ENCODE measurements around the gene KRTAP13-1. TPM values are rescaled to one million over a fixed set of nuclear protein-coding genes. Genes with fewer than 3 reads are reported as not detected.

KRTAP13-1 gene, protein sequence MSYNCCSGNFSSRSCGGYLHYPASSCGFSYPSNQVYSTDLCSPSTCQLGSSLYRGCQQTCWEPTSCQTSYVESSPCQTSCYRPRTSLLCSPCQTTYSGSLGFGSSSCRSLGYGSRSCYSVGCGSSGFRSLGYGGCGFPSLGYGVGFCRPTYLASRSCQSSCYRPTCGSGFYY
- not detected for total RNA-seq

DNA sequence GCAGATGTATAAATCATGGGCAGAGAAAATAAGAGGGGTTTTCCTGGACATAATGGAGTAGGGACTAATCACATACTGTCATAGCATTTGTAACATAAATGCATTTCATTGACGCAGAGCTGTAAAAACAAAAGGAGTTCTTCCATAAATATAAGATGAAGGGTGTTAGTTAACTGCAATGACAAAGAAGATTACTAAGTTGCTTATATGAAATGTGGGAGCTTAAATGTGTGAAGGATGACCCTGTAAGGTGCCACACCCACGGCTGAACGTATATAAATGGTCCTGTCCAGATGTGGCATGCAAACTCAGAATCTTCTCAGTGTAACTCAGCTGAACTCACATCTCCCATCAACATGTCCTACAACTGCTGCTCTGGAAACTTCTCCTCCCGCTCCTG, at the start of gene KRTAP13-1:
Gene KRTAP13-1, plus strand, starts transcription at position 301 of the 400 bp plus-strand sequence. Its CDS starts 56 bp downstream, at position 357.
- H3K9me3 Mint-ChIP-seq: no peaks in the 10 kb centered on the region

DNA sequence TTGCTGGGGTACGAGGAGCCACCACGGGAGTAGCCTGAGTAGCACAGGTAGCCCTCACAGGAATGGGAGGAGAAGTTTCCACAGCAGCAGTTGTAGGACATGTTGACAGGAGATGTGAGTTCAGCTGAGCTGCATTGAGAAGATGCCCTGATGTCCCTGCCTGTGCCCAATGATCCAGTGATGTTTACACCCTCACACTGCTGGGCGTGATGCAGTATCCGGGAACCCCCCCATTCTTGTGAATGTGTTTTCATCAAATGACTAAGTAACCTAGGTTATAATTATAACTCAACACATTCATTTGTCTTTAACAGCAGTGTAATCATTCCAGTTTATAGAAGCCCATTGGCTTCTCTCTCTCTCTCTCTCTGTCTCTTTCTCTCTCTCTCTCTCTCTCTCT, 47.3 kb upstream of the KRTAP13-1 start, which contains the start of gene KRTAP23-1:
Gene KRTAP23-1, minus strand, starts transcription at position 101 of the 400 bp plus-strand sequence. Its CDS starts 0 bp downstream, at position 101.
- Mint-ChIP-seq H3K4me1 (ENCODE audit: low read depth) (no peaks in the 10 kb centered on the region), H3K36me3 (no peaks in the 10 kb centered on the region), H3K27me3 (peaks cover 2% of the 10 kb centered on the region), H3K27ac (no peak within 1 kb of the TSS), H3K9me3 (no peaks in the 10 kb centered on the region), H3K4me3 (no peak within 1 kb of the TSS)
- DNase-seq: no peak
- intact Hi-C loops (cut with micrococcal nuclease): no loop called here
- CTCF ChIA-PET: no interaction called here
- POLR2A ChIA-PET: no interaction called here

More for the DNA sequence above, at the start of gene KRTAP13-1:
- CTCF ChIA-PET: no interaction called here
- no peaks in the 10 kb centered on the region for H3K36me3 Mint-ChIP-seq
- no peaks in the 10 kb centered on the region for H3K4me1 Mint-ChIP-seq (ENCODE audit: low read depth)
- H3K27me3 Mint-ChIP-seq: peaks cover 5% of the 10 kb centered on the region
- POLR2A ChIA-PET: no interaction called here
- no peak within 1 kb of the TSS for H3K27ac Mint-ChIP-seq
- DNase-seq: no peak
- no peak within 1 kb of the TSS for H3K4me3 Mint-ChIP-seq
- intact Hi-C loops (cut with micrococcal nuclease): no loop called here

DNA sequence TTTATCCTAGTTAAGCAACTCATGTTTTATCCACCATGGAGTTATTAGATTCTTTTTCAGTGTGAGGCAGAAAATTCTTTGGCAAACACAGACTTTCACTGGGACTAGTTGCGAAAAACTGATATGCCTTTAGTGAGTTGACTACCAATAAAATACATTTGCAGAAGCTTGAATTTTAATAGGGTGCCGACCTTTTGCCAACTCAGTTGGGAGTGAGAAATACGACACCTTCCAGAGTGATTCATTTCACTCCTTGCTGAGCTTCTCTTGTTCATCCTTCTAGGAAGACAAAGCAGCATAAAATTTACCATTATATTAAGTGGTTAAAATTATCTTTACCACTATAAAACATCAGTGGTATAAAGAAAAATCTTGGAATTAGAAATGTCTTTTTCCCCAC, 46.3 kb upstream of the KRTAP13-1 start:
- CTCF ChIA-PET: interaction anchor here (1.1 kb wide), 1 partner anchor 10 kb away, joined by 3 read pairs; no protein-coding TSS in a partner anchor
- H3K27me3 Mint-ChIP-seq: peaks cover 2% of the 10 kb centered on the region

DNA sequence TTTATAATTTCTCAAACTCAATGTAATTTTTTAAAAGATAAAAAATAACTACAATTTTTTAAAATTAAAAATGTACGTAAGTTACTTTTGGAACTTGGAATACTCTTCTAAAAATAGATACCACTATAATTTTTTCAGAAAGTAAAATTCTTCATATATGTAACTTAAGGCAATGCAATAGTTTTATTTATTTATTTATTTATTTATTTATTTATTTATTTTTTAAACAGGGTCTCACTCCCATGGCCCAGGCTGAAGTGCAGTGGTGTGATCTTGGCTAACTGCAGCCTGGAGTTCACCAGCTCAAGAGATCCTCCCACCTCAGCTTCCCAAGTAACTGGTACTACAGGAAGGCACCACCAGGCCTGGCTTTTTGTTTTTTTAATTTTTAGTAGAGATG, 44.3 kb upstream of the KRTAP13-1 start:
- DNase-seq: no peak
- peaks cover 4% of the 10 kb centered on the region for H3K27me3 Mint-ChIP-seq
- ChIA-PET POLR2A (no interaction called here), CTCF (no interaction called here)
- H3K9me3 Mint-ChIP-seq: no peaks in the 10 kb centered on the region
- H3K36me3 Mint-ChIP-seq: no peaks in the 10 kb centered on the region
- intact Hi-C loops (cut with micrococcal nuclease): no loop called here
- no peaks in the 10 kb centered on the region for H3K4me1 Mint-ChIP-seq (ENCODE audit: low read depth)
- no peak overlapping the region for H3K4me3 Mint-ChIP-seq
- no peak overlapping the region for H3K27ac Mint-ChIP-seq

More for the DNA sequence above, 46.3 kb upstream of the KRTAP13-1 start:
- intact Hi-C loops (cut with micrococcal nuclease): no loop called here
- DNase-seq: no peak
- POLR2A ChIA-PET: no interaction called here
- Mint-ChIP-seq H3K4me1 (ENCODE audit: low read depth) (no peaks in the 10 kb centered on the region), H3K27ac (no peak overlapping the region), H3K4me3 (no peak overlapping the region), H3K36me3 (no peaks in the 10 kb centered on the region), H3K9me3 (no peaks in the 10 kb centered on the region)

DNA sequence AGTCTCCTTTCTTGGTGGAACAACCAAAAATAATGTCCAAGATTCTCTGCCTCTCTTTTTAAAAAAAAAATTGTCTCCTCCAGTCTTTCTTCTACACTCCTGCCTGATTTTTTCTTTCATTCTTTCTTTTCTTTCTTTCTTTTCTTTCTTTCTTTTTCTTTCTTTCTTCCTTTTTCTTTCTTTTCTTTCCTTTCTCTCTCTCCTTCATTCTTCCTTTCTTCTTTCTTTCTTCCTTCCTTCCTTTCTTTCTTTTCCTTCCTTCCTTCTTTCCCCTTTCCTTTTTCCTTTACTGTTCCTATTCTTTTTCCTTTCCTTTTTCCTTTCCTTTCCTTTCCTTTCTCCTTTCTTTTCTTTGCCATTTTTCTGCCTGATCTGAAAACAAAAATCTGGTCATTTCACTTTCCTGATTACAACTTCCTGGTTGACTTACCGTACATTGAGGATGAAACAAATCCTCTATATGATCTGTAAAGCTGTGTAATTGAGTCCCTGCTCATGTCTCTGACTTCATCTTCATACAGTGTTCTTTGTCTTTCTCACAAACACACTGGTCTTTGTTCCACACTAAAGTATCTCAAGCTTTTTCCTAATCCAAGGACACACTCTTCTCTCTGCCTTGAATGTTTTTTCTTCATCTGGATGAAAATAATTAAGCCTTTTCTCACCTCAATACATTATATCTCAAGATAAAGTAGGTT, 41.4 kb upstream of the KRTAP13-1 start:
- Mint-ChIP-seq H3K36me3 (no peaks in the 10 kb centered on the region), H3K4me1 (ENCODE audit: low read depth) (no peaks in the 10 kb centered on the region), H3K9me3 (no peaks in the 10 kb centered on the region), H3K4me3 (no peak overlapping the region), H3K27me3 (peaks cover 4% of the 10 kb centered on the region), H3K27ac (no peak overlapping the region)
- POLR2A ChIA-PET: no interaction called here
- no peak for DNase-seq
- CTCF ChIA-PET: no interaction called here
- intact Hi-C loops (cut with micrococcal nuclease): no loop called here

DNA sequence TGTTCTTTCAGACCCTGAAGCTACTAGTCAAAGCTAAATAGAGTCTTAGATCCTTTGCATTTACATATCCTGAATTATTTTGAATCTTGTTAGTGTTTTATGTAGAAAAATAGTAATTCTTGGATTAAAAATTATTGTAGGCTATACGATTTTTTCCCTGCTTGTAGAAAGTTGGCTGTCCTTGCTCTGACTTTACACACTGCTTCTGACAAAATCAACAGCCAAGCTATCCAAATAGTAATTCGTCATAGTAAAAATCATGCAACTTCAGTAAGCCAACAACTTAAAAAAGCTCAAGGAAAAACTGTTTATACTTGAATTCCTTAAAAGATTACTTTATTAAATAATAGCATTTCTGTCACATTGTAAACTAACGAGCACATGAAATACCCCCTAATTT, 39.9 kb upstream of the KRTAP13-1 start:
- no peak overlapping the region for H3K27ac Mint-ChIP-seq
- ChIA-PET CTCF (interaction anchor here (0.7 kb wide), 1 partner anchor 15 kb away, joined by 5 read pairs; no protein-coding TSS in a partner anchor), POLR2A (no interaction called here)
- H3K27me3 Mint-ChIP-seq: peaks cover 4% of the 10 kb centered on the region
- H3K36me3 Mint-ChIP-seq: no peaks in the 10 kb centered on the region
- H3K4me1 Mint-ChIP-seq (ENCODE audit: low read depth): no peaks in the 10 kb centered on the region
- intact Hi-C loops (cut with micrococcal nuclease): no loop called here
- H3K9me3 Mint-ChIP-seq: no peaks in the 10 kb centered on the region
- DNase-seq: no peak
- H3K4me3 Mint-ChIP-seq: no peak overlapping the region

DNA sequence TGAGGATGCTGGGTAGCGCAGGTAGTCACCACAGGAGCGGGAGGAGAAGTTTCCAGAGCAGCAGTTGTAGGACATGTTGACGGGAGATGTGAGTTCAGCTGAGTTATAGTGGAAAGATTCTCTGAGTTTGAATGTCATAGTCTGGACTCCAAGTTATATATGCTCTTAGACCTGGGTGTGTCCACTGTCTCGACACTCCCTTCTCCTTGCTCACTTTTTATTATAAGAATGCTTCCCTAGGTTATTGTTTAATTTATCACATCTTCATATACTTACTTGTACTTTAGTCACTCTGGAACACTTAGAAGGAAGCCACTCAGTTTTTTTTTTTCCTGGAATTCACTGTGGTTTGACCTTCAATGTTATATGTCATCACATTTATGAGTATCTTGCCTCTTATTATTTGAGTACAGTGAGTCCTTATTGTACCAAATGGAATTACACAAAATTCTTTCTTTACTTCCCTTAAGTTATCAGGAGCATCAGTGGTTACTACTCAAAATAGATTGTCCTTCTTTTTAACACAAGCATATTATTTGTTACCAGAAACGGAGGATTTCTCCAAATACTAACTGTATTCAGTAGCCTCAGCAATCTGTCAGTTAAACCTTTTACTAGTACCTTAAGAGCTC, 23.6 kb upstream of the KRTAP13-1 start, which contains the start of gene KRTAP13-2:
Gene KRTAP13-2, minus strand, starts transcription at position 133 of the 632 bp plus-strand sequence. Its CDS starts 58 bp downstream, at position 75.
- POLR2A ChIA-PET: no interaction called here
- Mint-ChIP-seq H3K4me1 (ENCODE audit: low read depth) (no peaks in the 10 kb centered on the region), H3K27ac (no peak within 1 kb of the TSS), H3K27me3 (no peaks in the 10 kb centered on the region), H3K4me3 (no peak within 1 kb of the TSS), H3K36me3 (no peaks in the 10 kb centered on the region), H3K9me3 (no peaks in the 10 kb centered on the region)
- intact Hi-C loops (cut with micrococcal nuclease): no loop called here
- CTCF ChIA-PET: no interaction called here
- DNase-seq: no peak

DNA sequence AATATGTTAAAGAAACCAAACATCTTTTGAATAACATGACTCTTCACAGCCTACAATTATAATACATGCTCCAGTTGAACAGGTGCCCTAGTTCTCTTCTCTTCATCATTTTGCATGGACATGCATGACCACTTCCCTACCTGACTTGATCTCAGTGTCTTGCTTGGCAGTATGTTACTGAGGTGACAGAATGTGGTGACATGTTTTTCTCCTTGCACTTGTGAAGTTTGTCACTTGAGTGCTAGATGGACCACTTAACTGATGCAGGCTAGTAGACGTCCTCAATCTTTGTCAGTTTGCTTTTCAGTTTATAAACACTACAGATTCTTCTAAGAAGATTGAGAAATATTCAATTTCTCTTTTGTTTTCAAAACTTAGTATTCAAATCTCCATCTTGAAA, 13.6 kb upstream of the KRTAP13-1 start:
- POLR2A ChIA-PET: no interaction called here
- intact Hi-C loops (cut with micrococcal nuclease): no loop called here

DNA sequence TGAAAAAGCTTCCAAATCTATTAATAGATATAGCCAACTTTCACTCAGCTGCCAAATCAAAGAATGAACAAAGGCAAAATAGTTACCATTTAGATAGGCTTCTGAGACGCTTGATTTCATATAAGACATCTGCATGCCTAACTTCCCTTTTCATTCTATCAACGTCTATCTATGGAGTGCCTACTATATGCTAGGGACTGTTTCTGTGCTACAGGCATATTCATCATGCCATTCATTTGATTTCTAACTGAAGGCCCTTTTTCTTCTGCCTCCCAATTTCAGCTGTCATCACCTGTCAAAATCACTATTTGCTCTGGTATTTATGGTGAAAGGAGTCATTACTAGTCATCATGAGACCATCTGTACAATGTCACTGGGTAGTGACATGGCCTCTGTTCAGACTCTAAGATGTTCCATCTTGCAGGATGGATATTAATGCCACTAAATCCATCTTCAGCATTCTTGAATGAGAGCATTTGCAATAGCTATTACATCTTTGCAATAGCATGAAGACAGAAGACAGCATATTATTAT, 4.3 kb upstream of the KRTAP13-1 start:
- CTCF ChIA-PET: no interaction called here

More for the DNA sequence above, 13.6 kb upstream of the KRTAP13-1 start:
- CTCF ChIA-PET: no interaction called here
- H3K9me3 Mint-ChIP-seq: no peaks in the 10 kb centered on the region
- no peak overlapping the region for H3K4me3 Mint-ChIP-seq
- H3K27ac Mint-ChIP-seq: no peak overlapping the region
- H3K27me3 Mint-ChIP-seq: peaks cover 1% of the 10 kb centered on the region
- no peak for DNase-seq
- H3K4me1 Mint-ChIP-seq (ENCODE audit: low read depth): no peaks in the 10 kb centered on the region
- no peaks in the 10 kb centered on the region for H3K36me3 Mint-ChIP-seq

DNA sequence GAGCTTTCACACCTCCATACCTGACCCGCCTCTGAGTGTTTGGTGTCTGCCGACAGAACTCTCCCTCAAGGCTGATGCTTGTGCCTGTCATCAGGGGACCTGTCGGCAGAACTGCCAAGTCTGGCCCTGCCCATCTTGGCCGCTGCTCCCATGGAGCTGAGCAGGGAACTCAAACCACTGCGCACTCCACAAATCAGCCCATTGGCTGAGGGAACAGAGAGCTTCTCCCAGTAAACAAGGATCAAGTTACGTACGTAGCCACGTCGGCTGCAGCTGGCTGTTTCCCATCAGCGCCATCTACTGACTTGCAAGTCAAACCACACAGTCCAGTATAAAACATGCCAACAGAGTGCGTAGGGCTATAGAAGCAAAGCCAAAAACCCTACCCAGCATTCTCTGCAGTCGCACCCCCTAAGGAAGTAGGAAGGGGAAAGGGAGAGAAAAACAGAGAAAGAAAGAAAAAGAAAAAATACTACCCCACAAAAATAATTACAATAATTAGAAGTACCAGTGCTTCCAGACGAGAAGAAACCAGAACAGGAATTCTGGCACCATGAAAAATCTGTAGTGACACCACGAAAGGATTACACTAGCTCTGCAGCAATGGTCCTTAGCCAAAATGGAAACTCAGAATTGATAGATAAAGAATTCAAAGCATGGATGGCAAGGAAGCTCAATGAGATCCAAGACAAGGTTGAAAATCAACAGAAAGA, 13.1 kb downstream of the KRTAP13-1 start:
- Mint-ChIP-seq H3K4me1 (ENCODE audit: low read depth) (no peaks in the 10 kb centered on the region), H3K9me3 (peaks cover 8% of the 10 kb centered on the region), H3K4me3 (no peak overlapping the region), H3K36me3 (no peaks in the 10 kb centered on the region), H3K27me3 (peaks cover 4% of the 10 kb centered on the region), H3K27ac (no peak overlapping the region)
- ChIA-PET POLR2A (interaction anchor here (0.6 kb wide), 1 partner anchor 64 kb away, joined by 3 read pairs; no protein-coding TSS in a partner anchor), CTCF (interaction anchor here (1.1 kb wide), 1 partner anchor 24 kb away, joined by 3 read pairs; no protein-coding TSS in a partner anchor)
- peak; percentile 10 for DNase-seq
- intact Hi-C loops (cut with micrococcal nuclease): loop anchor here (2.0 kb wide), 1 partner anchor 68 kb away; no protein-coding TSS in a partner anchor

More for the DNA sequence above, 4.3 kb upstream of the KRTAP13-1 start:
- no peak overlapping the region for H3K4me3 Mint-ChIP-seq
- no peaks in the 10 kb centered on the region for H3K4me1 Mint-ChIP-seq (ENCODE audit: low read depth)
- H3K9me3 Mint-ChIP-seq: peaks cover 4% of the 10 kb centered on the region
- no peaks in the 10 kb centered on the region for H3K36me3 Mint-ChIP-seq
- DNase-seq: no peak
- H3K27ac Mint-ChIP-seq: no peak overlapping the region
- intact Hi-C loops (cut with micrococcal nuclease): no loop called here
- no peaks in the 10 kb centered on the region for H3K27me3 Mint-ChIP-seq
- POLR2A ChIA-PET: no interaction called here

DNA sequence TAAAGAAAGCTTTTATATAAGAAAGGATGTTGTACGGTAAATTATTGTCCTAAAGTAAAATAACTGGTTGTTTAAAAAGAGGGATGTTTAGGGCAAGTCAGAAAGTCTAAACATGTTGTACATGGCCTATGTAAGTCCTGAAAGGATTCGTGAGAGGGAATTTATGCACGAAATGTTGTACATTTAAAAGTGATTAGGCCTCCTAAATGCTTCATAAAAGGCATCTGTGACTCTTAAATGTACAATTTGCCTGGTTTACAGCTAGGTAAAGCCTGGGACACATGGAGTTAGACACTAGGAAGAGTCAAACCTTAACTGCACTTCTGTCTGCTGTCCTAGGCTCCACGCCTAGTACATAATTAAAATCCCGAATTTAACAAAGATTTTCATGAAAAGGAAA, 20.2 kb downstream of the KRTAP13-1 start:
- ChIA-PET POLR2A (no interaction called here), CTCF (interaction anchor here (0.6 kb wide), 1 partner anchor 18 kb away, joined by 3 read pairs; no protein-coding TSS in a partner anchor)
- intact Hi-C loops (cut with micrococcal nuclease): no loop called here
- no peak for DNase-seq
- Mint-ChIP-seq H3K36me3 (no peaks in the 10 kb centered on the region), H3K4me1 (ENCODE audit: low read depth) (no peaks in the 10 kb centered on the region), H3K27ac (no peak overlapping the region), H3K27me3 (no peaks in the 10 kb centered on the region), H3K4me3 (no peak overlapping the region), H3K9me3 (peaks cover 2% of the 10 kb centered on the region)

DNA sequence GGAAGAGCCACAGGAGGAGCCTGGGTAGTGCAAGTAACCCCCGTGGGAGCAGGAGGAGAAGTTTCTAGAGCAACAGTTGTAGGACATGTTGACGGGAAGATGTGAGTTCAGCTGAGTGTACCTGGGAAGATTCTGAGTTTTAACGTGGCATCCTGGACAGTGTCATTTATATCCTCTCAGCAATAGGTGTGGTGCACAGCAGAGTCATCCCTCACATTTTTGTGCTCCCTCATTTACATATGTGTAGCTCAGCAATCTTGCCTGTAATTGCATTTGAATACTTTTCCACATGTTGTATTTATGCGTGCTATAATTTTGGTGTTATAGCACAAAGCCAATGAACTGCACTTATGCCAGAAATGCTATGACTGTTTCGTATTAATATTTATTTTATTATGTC, 30.0 kb downstream of the KRTAP13-1 start, which contains the start of gene KRTAP13-3:
Gene KRTAP13-3, minus strand, starts transcription at position 101 of the 400 bp plus-strand sequence. Its CDS starts 14 bp downstream, at position 87.
- ChIA-PET POLR2A (no interaction called here), CTCF (interaction anchor here (1.0 kb wide), 1 partner anchor 8 kb away, joined by 4 read pairs; no protein-coding TSS in a partner anchor)
- intact Hi-C loops (cut with micrococcal nuclease): no loop called here
- H3K9me3 Mint-ChIP-seq: no peaks in the 10 kb centered on the region
- no peak within 1 kb of the TSS for H3K4me3 Mint-ChIP-seq
- H3K27me3 Mint-ChIP-seq: no peaks in the 10 kb centered on the region
- H3K27ac Mint-ChIP-seq: no peak within 1 kb of the TSS
- no peaks in the 10 kb centered on the region for H3K36me3 Mint-ChIP-seq
- H3K4me1 Mint-ChIP-seq (ENCODE audit: low read depth): no peaks in the 10 kb centered on the region
- DNase-seq: no peak
